Kidney tubule cell (primary cell): ENCODE measurements around the gene BCS1L.
A peak's percentile ranks its signal among the peaks of the same experiment; 100 is the strongest.

Source experiments
- DNase-seq: peaks from one replicate; pipeline ENCODE4 v3.0.0-alpha.2; 2018; ENCODE audit warnings: low spot score

Gene BCS1L

GRCh38 chr2:218662377-218662776, 2.9 kb downstream of the BCS1L start:
- no peak for DNase-seq

GRCh38 chr2:218662827-218663226, 3.3 kb downstream of the BCS1L start:
- DNase-seq, result no peak

GRCh38 chr2:218663901-218664300, 4.4 kb downstream of the BCS1L start:
- DNase-seq, result no peak

- no peak for DNase-seq
These were observed 5.2 kb downstream of the BCS1L start for GRCh38 chr2:218664653-218665052.

GRCh38 chr2:218671097-218671653, 11.7 kb downstream of the BCS1L start:
- DNase-seq, result peak; percentile 35

- peak; percentile 91 for DNase-seq
These were observed 12.4 kb downstream of the BCS1L start, which contains the start of the genes RNF25 and STK36 for GRCh38 chr2:218671654-218672566. Gene RNF25, minus strand, starts transcription at chr2:218672002. Its CDS starts 32 bp downstream, at chr2:218671970. Gene STK36, plus strand, starts transcription at chr2:218672086. Its CDS starts 744 bp downstream, at chr2:218672830.

- peak; percentile 42 for DNase-seq
These were observed 19.6 kb downstream of the BCS1L start for GRCh38 chr2:218679119-218679518.

- DNase-seq, result no peak
These were observed 20.6 kb downstream of the BCS1L start for GRCh38 chr2:218680061-218680460.

- DNase-seq, result peak; percentile 79
These were observed 28.0 kb downstream of the BCS1L start for GRCh38 chr2:218687400-218688060.

GRCh38 chr2:218691234-218691633, 31.8 kb downstream of the BCS1L start:
- DNase-seq, result peak; percentile 15

- peak; percentile 70 for DNase-seq
These were observed 35.1 kb downstream of the BCS1L start for GRCh38 chr2:218694405-218695145.

- no peak for DNase-seq
These were observed 39.4 kb downstream of the BCS1L start for GRCh38 chr2:218698885-218699284.

- DNase-seq, result no peak
These were observed 42.3 kb downstream of the BCS1L start for GRCh38 chr2:218701806-218702205.

- DNase-seq, result no peak
These were observed 43.9 kb downstream of the BCS1L start for GRCh38 chr2:218703341-218703740.

GRCh38 chr2:218708086-218708485, 48.6 kb downstream of the BCS1L start:
- DNase-seq, result no peak

- DNase-seq, result no peak
These were observed 50.4 kb downstream of the BCS1L start for GRCh38 chr2:218709908-218710307.

- DNase-seq, result no peak
These were observed 50.8 kb downstream of the BCS1L start for GRCh38 chr2:218710334-218710686.

- DNase-seq, result peak; percentile 97
These were observed 51.4 kb downstream of the BCS1L start, which contains the start of gene TTLL4 for GRCh38 chr2:218710687-218711549. Gene TTLL4, plus strand, starts transcription at chr2:218710835. Its CDS starts 26,842 bp downstream, at chr2:218737677.

GRCh38 chr2:218711550-218711929, 52.1 kb downstream of the BCS1L start:
- peak; percentile 82 for DNase-seq
